Measurements from ENCODE around the gene CAPS.
"Not testable (repeated sequence)": the region's sequence is repeated elsewhere in the genome, so short reads cannot be mapped to it uniquely, and the experiment has no call there.

CAPS gene

DNA sequence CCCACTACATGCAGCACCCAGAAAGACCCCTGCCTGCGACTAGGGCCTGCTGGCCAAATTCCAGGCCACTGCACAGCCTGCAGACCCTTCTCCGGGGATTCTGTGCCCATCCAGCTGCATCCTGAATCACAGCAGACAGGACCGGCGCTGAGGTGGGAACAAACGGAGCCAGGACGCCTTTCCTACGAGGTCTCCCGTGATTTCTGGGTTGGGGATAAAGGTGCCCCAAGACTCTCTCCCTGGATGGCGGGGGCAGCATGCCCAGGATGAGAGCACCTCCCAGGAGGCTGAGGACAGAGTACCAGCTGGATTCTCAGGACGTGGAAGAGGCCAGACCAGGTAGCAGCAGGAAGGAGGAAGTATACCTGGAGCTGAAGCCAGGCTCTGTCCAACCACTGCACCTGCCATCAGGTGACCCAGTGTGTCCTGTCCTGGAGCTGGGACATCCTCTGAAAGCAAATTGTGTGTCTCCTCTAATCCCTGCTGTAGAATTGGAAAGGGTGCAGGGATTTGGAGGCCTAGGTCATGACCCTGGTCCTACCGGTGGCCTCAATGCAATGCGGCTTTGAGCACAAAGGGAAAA is 40.3 kb upstream of the CAPS start:
- no peaks in the 10 kb centered on the region for H3K36me3 ChIP-seq
- H3K4me3 ChIP-seq (ENCODE audit: low read depth in 1 of 2, low read length in 1 of 2): no peak overlapping the region
- TF ChIP-seq, protein P1, sequence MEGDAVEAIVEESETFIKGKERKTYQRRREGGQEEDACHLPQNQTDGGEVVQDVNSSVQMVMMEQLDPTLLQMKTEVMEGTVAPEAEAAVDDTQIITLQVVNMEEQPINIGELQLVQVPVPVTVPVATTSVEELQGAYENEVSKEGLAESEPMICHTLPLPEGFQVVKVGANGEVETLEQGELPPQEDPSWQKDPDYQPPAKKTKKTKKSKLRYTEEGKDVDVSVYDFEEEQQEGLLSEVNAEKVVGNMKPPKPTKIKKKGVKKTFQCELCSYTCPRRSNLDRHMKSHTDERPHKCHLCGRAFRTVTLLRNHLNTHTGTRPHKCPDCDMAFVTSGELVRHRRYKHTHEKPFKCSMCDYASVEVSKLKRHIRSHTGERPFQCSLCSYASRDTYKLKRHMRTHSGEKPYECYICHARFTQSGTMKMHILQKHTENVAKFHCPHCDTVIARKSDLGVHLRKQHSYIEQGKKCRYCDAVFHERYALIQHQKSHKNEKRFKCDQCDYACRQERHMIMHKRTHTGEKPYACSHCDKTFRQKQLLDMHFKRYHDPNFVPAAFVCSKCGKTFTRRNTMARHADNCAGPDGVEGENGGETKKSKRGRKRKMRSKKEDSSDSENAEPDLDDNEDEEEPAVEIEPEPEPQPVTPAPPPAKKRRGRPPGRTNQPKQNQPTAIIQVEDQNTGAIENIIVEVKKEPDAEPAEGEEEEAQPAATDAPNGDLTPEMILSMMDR (IDR thresholded peaks at IDR 0.05): no peak
- H3K4me1 ChIP-seq (ENCODE audit: control insufficient read depth in 1 of 2, insufficient read depth in 1 of 2, low read depth in 1 of 2, low read length in 1 of 2): no peaks in the 10 kb centered on the region
- no peaks in the 10 kb centered on the region for H3K27me3 ChIP-seq
- H3K9me3 ChIP-seq: no peaks in the 10 kb centered on the region
- no peak overlapping the region for H3K27ac ChIP-seq

DNA sequence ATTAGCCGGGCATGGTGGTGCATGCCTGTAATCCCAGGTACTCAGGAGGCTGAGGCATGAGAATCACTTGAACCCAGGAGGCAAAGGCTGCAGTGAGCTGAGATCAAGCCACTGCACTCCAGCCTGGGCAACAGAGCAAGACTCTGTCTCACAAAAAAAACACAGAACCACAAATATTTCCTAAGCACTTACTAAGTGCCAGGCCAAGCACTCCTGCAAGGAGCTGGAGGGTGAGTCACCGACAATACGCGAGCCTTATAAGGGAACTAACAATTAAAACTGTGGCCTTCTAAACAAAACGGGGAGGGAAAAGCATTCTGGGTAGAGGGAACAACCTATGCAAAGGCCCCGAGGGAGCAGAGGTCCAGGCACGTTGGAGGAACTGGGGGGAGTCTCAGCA is 39.6 kb upstream of the CAPS start:
- not testable (repeated sequence) for H3K36me3 ChIP-seq; H3K27ac ChIP-seq; H3K4me1 ChIP-seq (ENCODE audit: control insufficient read depth in 1 of 2, insufficient read depth in 1 of 2, low read depth in 1 of 2, low read length in 1 of 2); H3K9me3 ChIP-seq; H3K27me3 ChIP-seq; H3K4me3 ChIP-seq (ENCODE audit: low read depth in 1 of 2, low read length in 1 of 2)

DNA sequence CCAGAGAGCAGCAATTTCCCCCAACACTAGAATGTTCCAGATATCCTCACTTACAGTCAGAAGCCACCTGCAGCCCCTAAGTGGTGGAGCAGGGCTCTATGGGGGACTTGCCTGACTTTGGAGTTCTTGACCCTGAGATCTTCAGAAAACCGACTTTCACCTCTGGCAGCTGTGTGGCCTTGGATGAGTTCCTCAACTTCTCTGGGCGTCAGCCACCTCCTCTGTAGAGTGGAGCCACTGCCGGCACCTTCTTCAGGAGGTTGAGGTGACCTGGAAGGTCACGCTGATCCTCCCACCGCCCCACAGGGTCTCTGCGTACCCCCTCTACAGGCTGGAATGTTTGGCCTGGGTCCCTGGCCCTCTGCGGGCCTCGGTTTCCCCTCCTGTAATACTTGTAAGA is 36.6 kb upstream of the CAPS start:
- Histone ChIP-seq H3K9me3 (no peaks in the 10 kb centered on the region), H3K4me1 (ENCODE audit: control insufficient read depth in 1 of 2, insufficient read depth in 1 of 2, low read depth in 1 of 2, low read length in 1 of 2) (no peaks in the 10 kb centered on the region), H3K4me3 (ENCODE audit: low read depth in 1 of 2, low read length in 1 of 2) (no peak overlapping the region), H3K27ac (no peak overlapping the region), H3K36me3 (no peaks in the 10 kb centered on the region), H3K27me3 (peaks cover 34% of the 10 kb centered on the region)
- TF ChIP-seq, protein P1 (IDR thresholded peaks at IDR 0.05): no peak

DNA sequence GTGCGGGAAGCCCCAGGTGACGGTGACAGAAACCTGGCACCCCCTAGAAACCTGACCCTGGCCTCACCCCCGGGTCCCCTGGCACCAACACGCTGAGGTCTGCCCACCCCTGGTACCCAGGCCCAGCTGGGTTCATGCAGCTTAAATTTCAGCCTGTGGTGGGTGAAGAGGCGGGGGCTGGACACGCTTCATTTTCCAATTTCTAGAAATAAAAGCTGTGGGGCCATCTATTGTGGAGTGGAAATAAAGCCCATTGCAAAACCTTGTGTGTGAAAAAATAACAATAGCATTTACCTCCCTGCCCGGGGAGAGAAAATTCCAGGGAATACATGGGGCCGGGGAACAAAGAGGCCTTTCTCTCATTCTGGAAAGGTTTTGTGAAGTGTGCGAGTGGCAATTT is 36.2 kb upstream of the CAPS start:
- Histone ChIP-seq H3K36me3 (no peaks in the 10 kb centered on the region), H3K4me1 (ENCODE audit: control insufficient read depth in 1 of 2, insufficient read depth in 1 of 2, low read depth in 1 of 2, low read length in 1 of 2) (no peaks in the 10 kb centered on the region), H3K9me3 (no peaks in the 10 kb centered on the region), H3K27me3 (peaks cover 35% of the 10 kb centered on the region), H3K4me3 (ENCODE audit: low read depth in 1 of 2, low read length in 1 of 2) (no peak overlapping the region), H3K27ac (no peak overlapping the region)
- TF ChIP-seq, protein P1 (IDR thresholded peaks at IDR 0.05): no peak

DNA sequence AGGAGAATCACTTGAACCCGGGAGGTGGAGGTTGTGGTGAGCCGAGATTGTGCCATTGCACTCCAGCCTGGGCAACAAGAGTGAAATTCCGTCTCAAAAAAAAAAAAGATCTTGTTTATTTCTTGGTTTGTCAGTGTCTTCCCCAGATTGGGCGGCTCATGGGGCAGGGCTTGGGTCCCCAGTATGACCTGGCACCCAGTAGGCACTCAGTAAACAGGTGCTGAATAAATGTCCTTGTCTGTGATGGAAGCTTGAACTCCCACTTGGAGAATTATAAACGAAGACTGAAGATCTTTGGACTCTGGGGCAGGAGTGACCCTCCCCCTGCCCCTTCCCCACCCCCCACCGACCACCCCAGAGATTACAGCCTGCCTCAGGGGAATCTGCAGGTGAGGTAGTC is 33.9 kb upstream of the CAPS start:
- no peaks in the 10 kb centered on the region for H3K4me1 ChIP-seq (ENCODE audit: control insufficient read depth in 1 of 2, insufficient read depth in 1 of 2, low read depth in 1 of 2, low read length in 1 of 2)
- H3K4me3 ChIP-seq (ENCODE audit: low read depth in 1 of 2, low read length in 1 of 2): no peak overlapping the region
- no peaks in the 10 kb centered on the region for H3K36me3 ChIP-seq
- no peak overlapping the region for H3K27ac ChIP-seq
- TF ChIP-seq, protein P1 (IDR thresholded peaks at IDR 0.05): no peak
- peaks cover 35% of the 10 kb centered on the region for H3K27me3 ChIP-seq
- no peaks in the 10 kb centered on the region for H3K9me3 ChIP-seq

DNA sequence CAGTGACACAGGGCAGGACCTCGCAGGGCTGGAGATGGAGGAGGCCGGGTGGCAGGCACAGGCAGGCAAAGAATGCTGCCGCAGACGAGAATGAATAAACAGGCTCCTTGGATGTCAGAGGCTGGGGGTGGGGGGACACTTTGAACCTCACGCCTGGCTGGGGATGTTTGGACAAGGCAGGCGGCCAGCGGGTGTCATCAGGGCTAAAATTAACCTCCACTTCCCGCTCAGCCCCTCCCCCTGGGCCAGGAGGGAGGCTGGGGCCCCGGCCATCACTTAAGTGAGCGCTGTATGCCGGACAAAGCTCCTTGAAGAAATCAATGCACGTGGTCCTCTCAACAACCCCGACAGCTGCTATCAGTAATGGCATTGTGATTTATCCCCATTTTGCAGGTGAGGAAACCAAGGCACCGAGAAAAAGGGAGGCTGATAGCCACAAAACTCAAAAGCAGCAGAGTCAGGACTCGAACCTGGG is 33.4 kb upstream of the CAPS start:
- TF ChIP-seq, protein P1 (IDR thresholded peaks at IDR 0.05): no peak
- H3K27me3 ChIP-seq: peaks cover 35% of the 10 kb centered on the region

More for the DNA sequence above, 33.4 kb upstream of the CAPS start:
- Histone ChIP-seq H3K9me3 (no peaks in the 10 kb centered on the region), H3K4me3 (ENCODE audit: low read depth in 1 of 2, low read length in 1 of 2) (no peak overlapping the region), H3K36me3 (no peaks in the 10 kb centered on the region), H3K4me1 (ENCODE audit: control insufficient read depth in 1 of 2, insufficient read depth in 1 of 2, low read depth in 1 of 2, low read length in 1 of 2) (no peaks in the 10 kb centered on the region), H3K27ac (no peak overlapping the region)

All from neutrophil (primary cell).